OCI-LY3 (cell line): ENCODE measurements around the gene MCAM.

Source experiments
- H2AFZ ChIP-seq: fragments of 200-600, 300-600 bp; shearing (Covaris generic); 2 replicates; pipeline ENCODE4 v1.6.0; 2014; ENCODE audit warnings: antibody characterized with exemption, low read depth, low read length
- H3K27ac ChIP-seq: fragments of 200-600, 300-600 bp; sonication (generic); 2 replicates; pipeline ENCODE4 v1.5.1; 2014; ENCODE audit warnings: mild to moderate bottlenecking, low read length, moderate library complexity, mixed read lengths
- H3K27me3 ChIP-seq: fragments of 200-600, 300-600 bp; sonication (generic); 2 replicates; pipeline ENCODE4 v1.6.1; 2014; ENCODE audit warnings: low read depth, low read length, mixed read lengths
- H3K36me3 ChIP-seq: fragments of 200-600, 300-600 bp; sonication (generic); replicated peaks from 2 replicates; pipeline ENCODE3; 2014; ENCODE audit warnings: low read depth, low read length, mixed read lengths
- H3K4me1 ChIP-seq: fragments of 300-600, 200-600 bp; sonication (generic); 2 replicates; pipeline ENCODE4 v1.6.1; 2014; ENCODE audit warnings: low read length, mixed read lengths
- H3K4me2 ChIP-seq: fragments of 200-600, 300-600 bp; sonication (generic); 2 replicates; pipeline ENCODE4 v1.6.1; 2014; ENCODE audit warnings: low read length, mixed read lengths
- H3K4me3 ChIP-seq: fragments of 300-600, 200-600 bp; sonication (generic); 2 replicates; pipeline ENCODE4 v1.5.1; 2014; ENCODE audit warnings: antibody characterized with exemption, mild to moderate bottlenecking, low read length, moderate library complexity
- H3K79me2 ChIP-seq: fragments of 300-600, 200-600 bp; shearing (Covaris generic); 2 replicates; pipeline ENCODE4 v1.6.1; 2014; ENCODE audit warnings: mild to moderate bottlenecking, low read length, mixed read lengths
- H3K9ac ChIP-seq: fragments of 300-600, 200-600 bp; shearing (Covaris generic); 2 replicates; pipeline ENCODE4 v1.6.0; 2014; ENCODE audit warnings: mild to moderate bottlenecking, low read length, moderate library complexity
- H3K9me3 ChIP-seq: fragments of 200-600, 300-600 bp; shearing (Covaris generic); 2 replicates; pipeline ENCODE4 v1.6.1; 2014; ENCODE audit warnings: low read length, mixed read lengths; ENCODE audit not compliant: insufficient read depth
- H4K20me1 ChIP-seq: fragments of 200-600, 300-600 bp; sonication (generic); 2 replicates; pipeline ENCODE4 v1.6.1; 2016; ENCODE audit warnings: low read length, mixed read lengths; ENCODE audit not compliant: insufficient read depth
- EZH2phosphoT487 ChIP-seq: fragments of 200-600 bp; shearing (Covaris generic); IDR thresholded peaks from 2 replicates; pipeline ENCODE4 v1.6.1; 2018; ENCODE audit warnings: antibody characterized with exemption, mixed run types, low read depth
- TF ChIP-seq, protein P1 (sequence below): fragments of 200-600, 300-600 bp; sonication (generic); IDR thresholded peaks from 2 replicates; pipeline ENCODE4 v1.5.1; 2014; ENCODE audit warnings: antibody characterized with exemption, low read length, low read depth

The MCAM gene

DNA sequence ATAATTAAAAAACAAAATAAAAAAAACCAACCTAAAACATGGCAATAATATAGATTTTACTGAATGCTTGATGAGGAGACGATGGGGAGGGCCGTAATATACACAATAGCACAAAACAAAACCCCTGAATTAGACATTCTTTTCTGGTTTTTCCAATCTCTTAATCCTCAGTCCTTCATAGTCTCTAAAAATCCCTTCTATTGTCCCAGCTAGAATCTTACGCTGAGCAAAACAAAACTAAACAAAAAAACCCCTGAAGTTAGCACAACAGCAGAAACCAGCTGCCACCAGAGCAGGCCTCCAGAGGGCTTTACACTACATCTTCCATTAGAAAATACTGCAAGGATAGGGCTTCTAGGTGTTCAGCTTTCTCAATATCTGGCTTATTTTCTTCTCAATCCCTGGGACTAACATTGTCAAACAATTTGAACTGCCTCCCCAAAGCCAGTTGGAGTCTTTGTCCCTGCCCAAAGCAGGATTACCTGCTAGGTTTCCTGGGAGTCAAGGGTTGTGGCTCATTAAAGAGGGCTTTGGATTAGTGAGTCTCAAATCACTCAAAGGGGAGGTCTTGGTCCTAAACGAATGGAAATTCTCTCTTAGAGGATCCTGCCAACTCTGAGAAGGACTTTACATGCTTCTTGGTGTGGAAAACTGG lies 15.3 kb upstream of the MCAM start:
- no peak overlapping the region for H3K27ac ChIP-seq
- peak overlapping the region; percentile 36; the same call in 1 of the 2 replicates for H2AFZ ChIP-seq

DNA sequence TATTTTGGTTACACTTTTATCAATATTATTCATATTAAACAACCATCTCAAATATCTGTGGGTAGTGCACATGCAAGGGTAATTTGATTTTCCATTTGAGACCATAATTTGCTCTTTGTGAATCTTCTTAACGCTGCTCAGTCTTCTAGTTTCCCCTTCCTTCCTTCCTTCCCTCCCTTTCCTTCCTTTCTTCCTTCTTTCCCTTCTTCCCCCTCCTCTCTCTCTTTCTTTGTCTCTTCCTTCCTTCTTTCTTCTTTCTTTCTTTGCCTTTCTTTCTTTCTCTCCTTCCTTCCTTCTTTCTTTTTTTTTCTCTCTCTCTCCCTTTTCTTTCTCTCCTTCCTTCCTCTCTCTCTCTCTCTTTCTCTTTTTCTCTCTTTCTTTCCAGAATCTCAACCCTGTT lies 13.3 kb upstream of the MCAM start:
- Histone ChIP-seq H3K9me3 (no peaks in the 10 kb centered on the region), H3K79me2 (peaks cover 8% of the 10 kb centered on the region), H3K9ac (no peak overlapping the region), H3K4me3 (no peak overlapping the region), H3K4me1 (peaks cover 8% of the 10 kb centered on the region), H4K20me1 (no peaks in the 10 kb centered on the region), H3K4me2 (no peak overlapping the region), H3K27ac (no peak overlapping the region), H3K27me3 (peaks cover 9% of the 10 kb centered on the region), H2AFZ (no peak overlapping the region), H3K36me3 (no peaks in the 10 kb centered on the region)
- TF ChIP-seq EZH2phosphoT487: no peak
- TF ChIP-seq, protein P1, sequence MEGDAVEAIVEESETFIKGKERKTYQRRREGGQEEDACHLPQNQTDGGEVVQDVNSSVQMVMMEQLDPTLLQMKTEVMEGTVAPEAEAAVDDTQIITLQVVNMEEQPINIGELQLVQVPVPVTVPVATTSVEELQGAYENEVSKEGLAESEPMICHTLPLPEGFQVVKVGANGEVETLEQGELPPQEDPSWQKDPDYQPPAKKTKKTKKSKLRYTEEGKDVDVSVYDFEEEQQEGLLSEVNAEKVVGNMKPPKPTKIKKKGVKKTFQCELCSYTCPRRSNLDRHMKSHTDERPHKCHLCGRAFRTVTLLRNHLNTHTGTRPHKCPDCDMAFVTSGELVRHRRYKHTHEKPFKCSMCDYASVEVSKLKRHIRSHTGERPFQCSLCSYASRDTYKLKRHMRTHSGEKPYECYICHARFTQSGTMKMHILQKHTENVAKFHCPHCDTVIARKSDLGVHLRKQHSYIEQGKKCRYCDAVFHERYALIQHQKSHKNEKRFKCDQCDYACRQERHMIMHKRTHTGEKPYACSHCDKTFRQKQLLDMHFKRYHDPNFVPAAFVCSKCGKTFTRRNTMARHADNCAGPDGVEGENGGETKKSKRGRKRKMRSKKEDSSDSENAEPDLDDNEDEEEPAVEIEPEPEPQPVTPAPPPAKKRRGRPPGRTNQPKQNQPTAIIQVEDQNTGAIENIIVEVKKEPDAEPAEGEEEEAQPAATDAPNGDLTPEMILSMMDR: no peak

More for the DNA sequence above, 15.3 kb upstream of the MCAM start:
- Histone ChIP-seq H3K4me3 (no peak overlapping the region), H3K4me2 (no peak overlapping the region), H3K79me2 (peaks cover 28% of the 10 kb centered on the region), H3K9me3 (no peaks in the 10 kb centered on the region), H3K27me3 (peaks cover 9% of the 10 kb centered on the region), H3K36me3 (peaks cover 9% of the 10 kb centered on the region), H3K4me1 (peaks cover 12% of the 10 kb centered on the region), H4K20me1 (no peaks in the 10 kb centered on the region; the same call in 1 of the 2 replicates), H3K9ac (no peak overlapping the region)
- TF ChIP-seq EZH2phosphoT487: no peak
- TF ChIP-seq, protein P1: no peak

DNA sequence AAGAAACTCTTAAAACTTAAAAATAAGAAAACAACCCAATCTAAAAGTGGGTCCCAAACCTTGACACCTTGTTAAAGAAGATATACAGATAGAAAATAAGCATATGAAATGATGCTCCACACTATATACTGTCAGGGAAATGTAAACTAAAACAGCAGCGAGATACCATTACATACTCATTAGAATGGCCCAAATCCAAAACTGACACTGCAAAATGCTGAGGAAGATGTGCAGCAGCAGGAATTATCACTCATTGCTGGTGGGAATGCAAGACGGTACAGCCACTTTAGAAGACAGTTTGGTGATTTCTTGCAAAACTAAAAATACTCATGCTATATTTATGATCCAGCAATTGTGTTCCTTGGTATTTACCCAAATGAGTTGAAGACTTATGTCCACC lies 12.4 kb upstream of the MCAM start:
- no peak overlapping the region for H2AFZ ChIP-seq
- H3K27me3 ChIP-seq: peaks cover 9% of the 10 kb centered on the region
- H3K4me1 ChIP-seq: peaks cover 3% of the 10 kb centered on the region; the same call in 1 of the 2 replicates
- no peak overlapping the region for H3K4me2 ChIP-seq
- H3K9me3 ChIP-seq: no peaks in the 10 kb centered on the region
- no peaks in the 10 kb centered on the region for H3K79me2 ChIP-seq
- no peaks in the 10 kb centered on the region for H3K36me3 ChIP-seq
- TF ChIP-seq, protein P1: no peak
- no peak for TF ChIP-seq EZH2phosphoT487
- H3K4me3 ChIP-seq: no peak overlapping the region
- no peaks in the 10 kb centered on the region for H4K20me1 ChIP-seq
- no peak overlapping the region for H3K9ac ChIP-seq
- H3K27ac ChIP-seq: no peak overlapping the region

DNA sequence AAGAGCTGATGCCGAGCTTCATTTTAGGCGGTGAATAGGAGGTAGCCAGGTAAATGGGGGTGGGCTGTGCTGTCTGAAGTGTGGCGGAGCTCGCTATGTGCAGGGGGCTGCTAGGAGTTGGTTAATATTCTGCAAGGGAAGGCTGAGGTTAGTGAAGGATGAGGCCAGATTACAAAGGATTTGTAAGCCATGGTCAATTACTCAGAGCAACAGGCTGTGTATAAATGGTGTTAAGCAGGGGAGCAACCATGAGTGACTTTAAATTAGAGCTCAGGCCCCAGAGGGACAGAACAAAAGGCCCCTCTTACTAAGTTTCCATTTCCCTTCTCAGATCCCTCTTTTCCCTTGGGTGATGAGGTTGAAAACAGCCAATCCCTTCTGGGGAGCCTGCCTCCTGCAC lies 7.3 kb upstream of the MCAM start:
- H3K79me2 ChIP-seq: no peaks in the 10 kb centered on the region
- H4K20me1 ChIP-seq: no peaks in the 10 kb centered on the region
- no peaks in the 10 kb centered on the region for H3K36me3 ChIP-seq
- H3K27me3 ChIP-seq: no peaks in the 10 kb centered on the region; the same call in 1 of the 2 replicates
- no peak overlapping the region for H3K4me3 ChIP-seq
- no peak overlapping the region for H3K27ac ChIP-seq
- TF ChIP-seq, protein P1: no peak
- no peak for TF ChIP-seq EZH2phosphoT487
- no peak overlapping the region for H3K4me2 ChIP-seq
- H3K9ac ChIP-seq: no peak overlapping the region
- H3K4me1 ChIP-seq: peaks cover 29% of the 10 kb centered on the region
- H2AFZ ChIP-seq: no peak overlapping the region
- no peaks in the 10 kb centered on the region for H3K9me3 ChIP-seq
